GM12878 (cell line): ENCODE data around the gene TRABD2B. TPM values are rescaled to one million over a fixed set of nuclear protein-coding genes. Genes with fewer than 3 reads are reported as not detected.
A peak's percentile ranks its signal among the peaks of the same experiment; 100 is the strongest.

Experiments
- ATAC-seq: fragments of 200-7000 bp; cut with Tn5 transposase; 3 replicates; pipeline ENCODE4 v1.9.1; 2020; ENCODE audit warnings: mild to moderate bottlenecking, moderate library complexity
- BruUV-seq: library from RNA; stranded (reverse); fragments of 400-500 nt; replicated peaks from 2 replicates; lab custom pipeline; 2021; lab: Mats Ljungman, UMichigan
- CTCF ChIA-PET: fragments of 300-600 bp; sonication (Branson Sonifier 250); formaldehyde crosslinking; extraction: SDS; loops from one replicate; lab custom pipeline; 2021; ENCODE audit warnings: inconsistent platforms; lab: Yijun Ruan, JAX
- POLR2A ChIA-PET: fragments of 350-600 bp; formaldehyde crosslinking; extraction: SDS; loops from one replicate; lab custom pipeline; 2021; ENCODE audit warnings: inconsistent platforms; lab: Charles Lee
- RAD21 ChIA-PET: fragments of 300-600 bp; sonication (Branson Sonifier 250); formaldehyde crosslinking; loops from one replicate; lab custom pipeline; 2023; ENCODE audit warnings: antibody characterized with exemption; ENCODE audit not compliant: unreplicated experiment; lab: Charles Lee
- SMC1A ChIA-PET: fragments of 300-600 bp; sonication (Branson Sonifier 250); formaldehyde crosslinking; loops from one replicate; lab custom pipeline; 2023; ENCODE audit not compliant: unreplicated experiment, uncharacterized antibody; lab: Charles Lee
- DNase-seq: peaks from one replicate; pipeline ENCODE4 v3.0.0-alpha.2; 2011; ENCODE audit warnings: low read depth, low spot score
- FAIRE-seq: peaks from 3 replicates; lab custom pipeline; 2011; peaks lifted over from hg19 to GRCh38; lab: Jason Lieb, UNC
- H2AFZ ChIP-seq: 2 replicates; pipeline ENCODE4 v1.6.0; 2011; ENCODE audit warnings: low read depth, low read length, control low read depth; ENCODE audit not compliant: control insufficient read depth
- H3K27ac ChIP-seq: 2 replicates; pipeline ENCODE4 v1.5.1; 2011; ENCODE audit warnings: control low read depth; ENCODE audit not compliant: control insufficient read depth, insufficient read depth
- H3K27me3 ChIP-seq, 2 experiments: replicated peaks in 1 of 2; 2 replicates each; pipeline versions ENCODE4 v1.6.0 to v1.6.1; 2011; ENCODE audit warnings: low read length in 1 of 2; ENCODE audit not compliant: control insufficient read depth in 2 of 2, insufficient read depth in 2 of 2
- H3K36me3 ChIP-seq, 2 experiments: 2 replicates each; pipeline ENCODE4 v1.5.1; 2011; ENCODE audit warnings: low read length in 1 of 2; ENCODE audit not compliant: control insufficient read depth in 2 of 2, insufficient read depth in 2 of 2
- H3K4me1 ChIP-seq: 2 replicates; pipeline ENCODE4 v1.6.1; 2011; ENCODE audit warnings: mild to moderate bottlenecking, low read length, moderate library complexity, mixed read lengths; ENCODE audit not compliant: control insufficient read depth, insufficient read depth
- H3K4me2 ChIP-seq: 2 replicates; pipeline ENCODE4 v1.6.0; 2011; ENCODE audit warnings: control low read depth; ENCODE audit not compliant: control insufficient read depth, insufficient read depth
- H3K4me3 ChIP-seq: fragments of 200-600 bp; sonication (generic); 2 replicates; pipeline ENCODE4 v1.5.1; 2016
- H3K79me2 ChIP-seq: 2 replicates; pipeline ENCODE4 v1.6.0; 2011; ENCODE audit warnings: low read length; ENCODE audit not compliant: control insufficient read depth, insufficient read depth
- H3K9ac ChIP-seq: 2 replicates; pipeline ENCODE4 v1.8.0; 2011; ENCODE audit warnings: low read length, control low read depth, mixed read lengths; ENCODE audit not compliant: control insufficient read depth, insufficient read depth
- H3K9me3 ChIP-seq: replicated peaks from 3 replicates; pipeline ENCODE4 v1.5.1; 2011; ENCODE audit warnings: mild to moderate bottlenecking, low read length; ENCODE audit not compliant: control insufficient read depth, insufficient read depth
- H4K20me1 ChIP-seq: 2 replicates; pipeline ENCODE4 v1.6.0; 2011; ENCODE audit not compliant: control insufficient read depth, insufficient read depth
- E2F8 ChIP-seq: fragments of 450-650 bp; IDR thresholded peaks from 2 replicates; pipeline ENCODE4 v1.6.1; 2018; ENCODE audit warnings: mild to moderate bottlenecking, low read depth, moderate library complexity; ENCODE audit not compliant: partially characterized antibody
- EP300 ChIP-seq, 2 experiments: fragments of 150-350 bp in 1 of 2; IDR thresholded peaks; 2 replicates each; pipeline ENCODE4 v1.6.1; 2011 to 2012; ENCODE audit warnings: low read depth in 2 of 2, low read length in 2 of 2, borderline replicate concordance in 1 of 2, improper control_type of control experiment in 1 of 2, inconsistent platforms in 1 of 2; ENCODE audit not compliant: control insufficient read depth in 1 of 2
- GABPA ChIP-seq: IDR thresholded peaks from 2 replicates; pipeline ENCODE4 v1.6.1; 2014; ENCODE audit warnings: antibody characterized with exemption, low read depth, mild to moderate bottlenecking, inconsistent platforms
- GATAD2B ChIP-seq: fragments of 450-650 bp; conservative IDR thresholded peaks from 2 replicates; pipeline ENCODE4 v1.6.1; 2017; ENCODE audit warnings: low read depth, mild to moderate bottlenecking, moderate library complexity
- HCFC1 ChIP-seq: fragments of 150-350 bp; IDR thresholded peaks from 2 replicates; pipeline ENCODE4 v1.6.1; 2014; ENCODE audit warnings: low read length
- NR2C2 ChIP-seq: IDR thresholded peaks from 2 replicates; pipeline ENCODE4 v1.6.1; 2011; ENCODE audit warnings: borderline replicate concordance, low read depth; ENCODE audit not compliant: control insufficient read depth, insufficient read length
- RBBP5 ChIP-seq: fragments of 200-600 bp; sonication (generic); conservative IDR thresholded peaks from 2 replicates; pipeline ENCODE4 v1.6.1; 2016
- SMARCA5 ChIP-seq: fragments of 450-650 bp; IDR thresholded peaks from 2 replicates; pipeline ENCODE4 v1.6.1; 2017; ENCODE audit warnings: mild to moderate bottlenecking
- SREBF2 ChIP-seq: IDR thresholded peaks from 2 replicates; pipeline ENCODE4 v1.6.1; 2012; ENCODE audit warnings: mild to moderate bottlenecking, low read length
- ZNF207 ChIP-seq: fragments of 450-650 bp; IDR thresholded peaks from 2 replicates; pipeline ENCODE4 v1.6.1; 2014; ENCODE audit warnings: antibody characterized with exemption, mild to moderate bottlenecking, borderline replicate concordance
- ZSCAN29 ChIP-seq: fragments of 450-650 bp; IDR thresholded peaks from 2 replicates; pipeline ENCODE4 v1.6.1; 2017; ENCODE audit warnings: mild to moderate bottlenecking, moderate library complexity
- WGBS: methylation state at CpG from one replicate; pipeline ENCODE4 v1.1.6; 2016; ENCODE audit warnings: low lambda C conversion rate; ENCODE audit not compliant: insufficient replicate concordance, insufficient coverage; ENCODE audit errors: missing lambda C conversion rate; 5-methylcytosine and 5-hydroxymethylcytosine counted together
- in situ Hi-C: fragments of 300-500 bp; cut with MboI; formaldehyde crosslinking; loops from 9 replicates; pipeline ENCODE4 v1.14.3; 2018; ENCODE audit warnings: mixed read lengths
- intact Hi-C: fragments of 100-400 bp; cut with micrococcal nuclease; formaldehyde crosslinking; loops from one replicate; pipeline ENCODE4 v1.14.2; 2022; ENCODE audit not compliant: unreplicated experiment
- polyA plus RNA-seq, 11 experiments: library from polyadenylated mRNA; depleted of rRNA in 4 of 11; unstranded in 6 of 11; stranded (reverse) in 5 of 11; fragments of >200 nt; fragmentation: Nextera tagmentation in 4 of 11; fragmentation: Illumina TruSeq in 1 of 11; extraction: Ambion mirVana in 4 of 11; extraction: Trizol in 1 of 11; gene quantifications; 1 replicate in 1 of 11; 2 replicates in 10 of 11; pipeline versions ENCODE4 v1.2.1 to v1.2.3, GENCODE V29; 2011 to 2016; ENCODE audit warnings: inconsistent platforms in 2 of 11, missing spikeins in 2 of 11, low read depth in 1 of 11
- total RNA-seq, 4 experiments: library from RNA; depleted of rRNA in 3 of 4; stranded (reverse); fragments of >200 nt in 3 of 4; fragmentation: Illumina TruSeq in 1 of 4; extraction: Trizol in 1 of 4; gene quantifications; 2 replicates each; pipeline versions ENCODE4 v1.2.1 to v1.2.3, GENCODE V29; 2013 to 2021
- TF ChIP-seq, protein P1 (sequence below): IDR thresholded peaks from 2 replicates; pipeline ENCODE4 v1.6.1; 2012; ENCODE audit warnings: low read depth, low read length, improper control_type of control experiment

Gene TRABD2B
- total and polyA plus RNA-seq, 10 of the 15 experiments (the other 5 are each of a cell fraction or from before 2014, with no cell fraction given), result not detected

GRCh38 chr1:47938520-47938919, 58.7 kb downstream of the TRABD2B start (continued):
- TF ChIP-seq RBBP5, result no peak

DNA sequence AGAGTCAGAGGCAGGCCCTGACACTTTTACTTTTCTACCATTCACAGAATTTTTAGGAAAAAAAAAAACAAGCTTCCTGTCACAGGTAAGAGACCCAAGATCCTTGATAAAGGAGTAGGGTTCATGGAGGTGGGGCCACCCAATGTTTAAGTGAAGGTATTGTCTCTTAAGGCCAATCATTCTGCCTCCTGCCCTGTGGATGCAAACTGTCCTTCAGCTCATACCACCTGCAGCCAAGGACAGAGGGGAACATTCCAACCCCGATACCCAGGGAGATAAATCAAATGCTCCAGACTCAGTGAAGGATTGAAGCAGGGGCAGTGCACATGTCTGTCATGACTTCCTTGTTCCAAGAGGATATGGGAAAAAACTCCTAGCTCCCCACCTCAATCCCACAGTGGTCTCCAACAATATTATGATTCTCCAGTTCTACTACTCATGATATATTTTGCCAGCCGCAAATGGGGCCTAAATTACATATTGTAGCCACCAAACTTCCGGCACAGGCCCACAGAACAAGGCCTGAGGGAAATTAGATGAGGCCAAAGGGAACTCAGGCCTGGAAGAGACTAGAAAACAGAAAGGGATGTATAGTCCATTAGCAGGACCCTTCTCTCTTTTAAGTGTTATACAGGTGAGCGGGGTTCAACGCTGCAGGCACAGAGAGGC, 59.5 kb downstream of the TRABD2B start:
- CTCF ChIA-PET, result no interaction called here
- no peak overlapping the region for H2AFZ ChIP-seq
- no peak overlapping the region for H3K27ac ChIP-seq
- H3K4me2 ChIP-seq, result no peak overlapping the region
- H3K9me3 ChIP-seq, result no peaks in the 10 kb centered on the region
- DNase-seq, result no peak
- intact Hi-C loops, result no loop called here
- H4K20me1 ChIP-seq, result no peaks in the 10 kb centered on the region
- POLR2A ChIA-PET, result no interaction called here
- no peaks in the 10 kb centered on the region; a peak in 2 of 4 replicates for H3K27me3 ChIP-seq
- no peak overlapping the region for H3K9ac ChIP-seq
- H3K4me3 ChIP-seq, result no peak overlapping the region
- H3K79me2 ChIP-seq, result no peaks in the 10 kb centered on the region
- in situ Hi-C loops, result no loop called here
- TF ChIP-seq GATAD2B (no peak), SREBF2 (no peak), HCFC1 (no peak)
- TF ChIP-seq, all 136 proteins: peak for 0
- WGBS, result 33% methylated on average over 5 of the region's 5 CpGs
- FAIRE-seq, result no peak
- ATAC-seq, result no peak
- SMC1A ChIA-PET, result no interaction called here
- H3K36me3 ChIP-seq, result no peaks in the 10 kb centered on the region
- no peaks in the 10 kb centered on the region for H3K4me1 ChIP-seq
- BruUV-seq, result no TSS peak
- RAD21 ChIA-PET, result no interaction called here

GRCh38 chr1:47936916-47937551, 60.2 kb downstream of the TRABD2B start:
- Histone ChIP-seq H3K9me3 (no peaks in the 10 kb centered on the region), H4K20me1 (no peaks in the 10 kb centered on the region), H3K9ac (no peak overlapping the region), H3K27ac (no peak overlapping the region), H3K27me3 (no peaks in the 10 kb centered on the region; a peak in 1 of 4 replicates), H3K4me1 (no peaks in the 10 kb centered on the region), H3K4me2 (no peak overlapping the region), H3K4me3 (no peak overlapping the region), H3K36me3 (no peaks in the 10 kb centered on the region), H2AFZ (no peak overlapping the region), H3K79me2 (no peaks in the 10 kb centered on the region)
- RAD21 ChIA-PET, result no interaction called here
- TF ChIP-seq ZNF207 (no peak), SMARCA5 (no peak), E2F8 (no peak), NR2C2 (peak; percentile 26), GABPA (no peak), EP300 (IDR thresholded peaks at IDR 0.05; ENCODE audit: borderline replicate concordance in 1 of 2, control insufficient read depth in 1 of 2, low read depth in 2 of 2, low read length in 2 of 2) (no peak), ZSCAN29 (no peak)
- TF ChIP-seq, protein P1, sequence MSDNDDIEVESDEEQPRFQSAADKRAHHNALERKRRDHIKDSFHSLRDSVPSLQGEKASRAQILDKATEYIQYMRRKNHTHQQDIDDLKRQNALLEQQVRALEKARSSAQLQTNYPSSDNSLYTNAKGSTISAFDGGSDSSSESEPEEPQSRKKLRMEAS, result no peak
- FAIRE-seq, result no peak
- POLR2A ChIA-PET, result no interaction called here
- no peak for DNase-seq
- BruUV-seq, result no TSS peak
- in situ Hi-C loops, result no loop called here
- CTCF ChIA-PET, result no interaction called here
- SMC1A ChIA-PET, result no interaction called here
- no peak for ATAC-seq
- intact Hi-C loops, result no loop called here
- WGBS, result 21% methylated on average over 1 of the region's 1 CpG
